DMS 273 (cell line): ENCODE results near the gene SLC1A3.
"Not testable (repeated sequence)": the region's sequence is repeated elsewhere in the genome, so short reads cannot be mapped to it uniquely, and the experiment has no call there.

ENCODE experiments used
- DNase-seq: peaks from one replicate; lab custom pipeline; 2025; ENCODE audit not compliant: unreplicated experiment; lab: John Stamatoyannopoulos, UW

Gene SLC1A3

GRCh38 chr5:36606428-36607113 is at the start of gene SLC1A3:
SLC1A3 (plus strand) TSS chr5:36606606; CDS start chr5:36608424, 1,818 bp downstream.
- peak; percentile 88 for DNase-seq

- no peak for DNase-seq
These were observed 47.8 kb upstream of the SLC1A3 start for GRCh38 chr5:36558641-36559040.

- no peak for DNase-seq
These were observed 44.8 kb upstream of the SLC1A3 start for GRCh38 chr5:36561601-36562000.

- DNase-seq = no peak
These were observed 36.9 kb upstream of the SLC1A3 start for GRCh38 chr5:36569491-36569890.

GRCh38 chr5:36570301-36571095 is 35.9 kb upstream of the SLC1A3 start:
- DNase-seq = peak; percentile 26

GRCh38 chr5:36571401-36572042 is 34.9 kb upstream of the SLC1A3 start:
- DNase-seq = no peak

GRCh38 chr5:36573438-36573837 is 33.0 kb upstream of the SLC1A3 start:
- DNase-seq = no peak

- no peak for DNase-seq
These were observed 31.0 kb upstream of the SLC1A3 start for GRCh38 chr5:36575361-36575781.

- DNase-seq = no peak
These were observed 29.7 kb upstream of the SLC1A3 start for GRCh38 chr5:36576721-36577120.

GRCh38 chr5:36579858-36580257 is 26.5 kb upstream of the SLC1A3 start:
- not testable (repeated sequence) for DNase-seq

- DNase-seq = no peak
These were observed 25.3 kb upstream of the SLC1A3 start for GRCh38 chr5:36581070-36581469.

GRCh38 chr5:36584009-36584875 is 22.2 kb upstream of the SLC1A3 start:
- no peak for DNase-seq

- no peak for DNase-seq
These were observed 20.7 kb upstream of the SLC1A3 start for GRCh38 chr5:36585701-36586100.

GRCh38 chr5:36587354-36587753 is 19.1 kb upstream of the SLC1A3 start:
- DNase-seq = no peak

- DNase-seq = not testable (repeated sequence)
These were observed 16.7 kb upstream of the SLC1A3 start for GRCh38 chr5:36589735-36590134.

GRCh38 chr5:36590513-36591286 is 15.7 kb upstream of the SLC1A3 start:
- no peak for DNase-seq

- DNase-seq = no peak
These were observed 12.5 kb upstream of the SLC1A3 start for GRCh38 chr5:36593867-36594266.

- DNase-seq = no peak
These were observed 10.2 kb upstream of the SLC1A3 start for GRCh38 chr5:36596247-36596646.

- no peak for DNase-seq
These were observed 9.7 kb upstream of the SLC1A3 start for GRCh38 chr5:36596756-36597155.

- DNase-seq = no peak
These were observed 8.4 kb upstream of the SLC1A3 start for GRCh38 chr5:36598045-36598444.
